Brain microvascular endothelial cell (primary cell): ENCODE measurements around the gene ELOVL3.

ENCODE experiments used
- DNase-seq: peaks from one replicate; pipeline ENCODE4 v3.0.0-alpha.2; 2020
- H3K27ac ChIP-seq: fragments of 250-450 bp; sonication (Bioruptor Pico); 2 replicates; pipeline ENCODE4 v1.5.1; 2020; ENCODE audit warnings: mild to moderate bottlenecking, moderate library complexity
- H3K27me3 ChIP-seq: fragments of 250-450 bp; sonication (Bioruptor Pico); replicated peaks from 2 replicates; pipeline ENCODE4 v1.5.1; 2020; ENCODE audit warnings: mild to moderate bottlenecking
- H3K36me3 ChIP-seq: fragments of 250-450 bp; sonication (Bioruptor Pico); replicated peaks from 2 replicates; pipeline ENCODE4 v1.5.1; 2020; ENCODE audit warnings: mild to moderate bottlenecking
- H3K4me3 ChIP-seq: 2 replicates; pipeline ENCODE4 v1.5.1; 2011; ENCODE audit warnings: low read depth, mild to moderate bottlenecking, control low read depth, low read length, moderate library complexity
- CTCF ChIP-seq: IDR thresholded peaks from 2 replicates; pipeline ENCODE4 v1.5.1; 2011; ENCODE audit warnings: low read depth, mild to moderate bottlenecking, moderate library complexity, low read length, control low read depth, inconsistent platforms; ENCODE audit errors: missing control alignments
- in situ Hi-C: cut with HindIII; loops from 2 replicates; pipeline ENCODE4 v1.10.0; 2017; ENCODE audit warnings: low sequenced_read_pairs, low pct_ligation_motif_present

Gene ELOVL3

GRCh38 chr10:102191956-102192355 lies 34.1 kb upstream of the ELOVL3 start:
- H3K27ac ChIP-seq, result no peak overlapping the region
- DNase-seq, result no peak
- no peaks in the 10 kb centered on the region for H3K36me3 ChIP-seq
- in situ Hi-C loops, result no loop called here
- H3K4me3 ChIP-seq, result no peak overlapping the region
- no peaks in the 10 kb centered on the region for H3K27me3 ChIP-seq
- TF ChIP-seq CTCF, result no peak

- H3K4me3 ChIP-seq, result no peak overlapping the region
- no peaks in the 10 kb centered on the region for H3K36me3 ChIP-seq
- H3K27me3 ChIP-seq, result no peaks in the 10 kb centered on the region
- no peak overlapping the region for H3K27ac ChIP-seq
- in situ Hi-C loops, result no loop called here
- DNase-seq, result peak; percentile 31
- TF ChIP-seq CTCF, result no peak
Observed at GRCh38 chr10:102195296-102195870, 30.7 kb upstream of the ELOVL3 start.

GRCh38 chr10:102196893-102197292 lies 29.2 kb upstream of the ELOVL3 start:
- no peak for TF ChIP-seq CTCF
- H3K27ac ChIP-seq, result no peak overlapping the region
- no peaks in the 10 kb centered on the region for H3K36me3 ChIP-seq
- H3K27me3 ChIP-seq, result no peaks in the 10 kb centered on the region
- H3K4me3 ChIP-seq, result no peak overlapping the region
- DNase-seq, result no peak
- in situ Hi-C loops, result no loop called here

GRCh38 chr10:102198027-102198426 lies 28.1 kb upstream of the ELOVL3 start:
- in situ Hi-C loops, result no loop called here

GRCh38 chr10:102200751-102201640 lies 25.1 kb upstream of the ELOVL3 start:
- DNase-seq, result no peak
- in situ Hi-C loops, result no loop called here
- H3K27me3 ChIP-seq, result no peaks in the 10 kb centered on the region
- H3K27ac ChIP-seq, result no peak overlapping the region
- no peaks in the 10 kb centered on the region for H3K36me3 ChIP-seq
- H3K4me3 ChIP-seq, result no peak overlapping the region
- TF ChIP-seq CTCF, result no peak

More at GRCh38 chr10:102198027-102198426, 28.1 kb upstream of the ELOVL3 start:
- H3K27me3 ChIP-seq, result no peaks in the 10 kb centered on the region
- H3K36me3 ChIP-seq, result no peaks in the 10 kb centered on the region
- no peak overlapping the region for H3K27ac ChIP-seq
- H3K4me3 ChIP-seq, result no peak overlapping the region
- no peak for TF ChIP-seq CTCF
- DNase-seq, result no peak
